Activated naive CD4-positive, alpha-beta T cell treated with anti-CD3 and anti-CD28 coated beads for 36 hours (primary cell): Measurements from ENCODE around the gene GPR149. TPM values are rescaled to one million over a fixed set of nuclear protein-coding genes. Genes with fewer than 3 reads are reported as not detected.

Experiments
- CTCF ChIA-PET: fragments of 350-600 bp; sonication (Branson Sonifier 250); formaldehyde crosslinking; loops from one replicate; lab custom pipeline; 2021; ENCODE audit warnings: antibody characterized with exemption; lab: Charles Lee
- DNase-seq: peaks from one replicate; pipeline ENCODE4 v3.0.0-alpha.2; 2020
- H3K27ac Mint-ChIP-seq: one replicate; pipeline ENCODE4 v1.8.0; 2021; ENCODE audit warnings: mild to moderate bottlenecking, mixed read lengths
- H3K27me3 Mint-ChIP-seq: one replicate; pipeline ENCODE4 v1.8.0; 2021; ENCODE audit warnings: low read depth, mixed read lengths
- H3K36me3 Mint-ChIP-seq: one replicate; pipeline ENCODE4 v1.8.0; 2021; ENCODE audit warnings: low read depth, mixed read lengths
- H3K4me1 Mint-ChIP-seq: one replicate; pipeline ENCODE4 v1.8.0; 2021; ENCODE audit warnings: low read depth, mixed read lengths
- H3K4me3 Mint-ChIP-seq: one replicate; pipeline ENCODE4 v1.8.0; 2021; ENCODE audit warnings: mild to moderate bottlenecking, moderate library complexity, mixed read lengths
- H3K9me3 Mint-ChIP-seq: one replicate; pipeline ENCODE4 v1.8.0; 2021; ENCODE audit warnings: mixed read lengths
- intact Hi-C: fragments of 100-400 bp; cut with micrococcal nuclease; formaldehyde crosslinking; loops from one replicate; pipeline ENCODE4 v1.15.1; 2023
- total RNA-seq, 2 experiments: library from RNA; stranded (reverse); gene quantifications; one replicate each; pipeline ENCODE4 v1.2.3, GENCODE V29; 2021

The GPR149 gene
- total RNA-seq, 2 experiments from 2014 or later = not detected

- intact Hi-C loops = no loop called here
- Mint-ChIP-seq H3K9me3 (no peaks in the 10 kb centered on the region), H3K27ac (no peak overlapping the region), H3K36me3 (no peaks in the 10 kb centered on the region), H3K4me3 (no peak overlapping the region), H3K4me1 (no peaks in the 10 kb centered on the region), H3K27me3 (peaks cover 6% of the 10 kb centered on the region)
- CTCF ChIA-PET = no interaction called here
- DNase-seq = no peak
Measured at GRCh38 chr3:154398084-154398967, 31.7 kb downstream of the GPR149 start.

- H3K36me3 Mint-ChIP-seq = no peaks in the 10 kb centered on the region
- no peak for DNase-seq
- peaks cover 25% of the 10 kb centered on the region for H3K27me3 Mint-ChIP-seq
- intact Hi-C loops = no loop called here
- CTCF ChIA-PET = no interaction called here
- peaks cover 4% of the 10 kb centered on the region for H3K9me3 Mint-ChIP-seq
- no peaks in the 10 kb centered on the region for H3K4me1 Mint-ChIP-seq
- H3K27ac Mint-ChIP-seq = no peak overlapping the region
- H3K4me3 Mint-ChIP-seq = no peak overlapping the region
Measured at GRCh38 chr3:154389861-154390260, 40.1 kb downstream of the GPR149 start.

GRCh38 chr3:154384479-154384878 lies 45.5 kb downstream of the GPR149 start:
- Mint-ChIP-seq H3K4me1 (no peaks in the 10 kb centered on the region), H3K36me3 (no peaks in the 10 kb centered on the region), H3K4me3 (no peak overlapping the region), H3K27ac (no peak overlapping the region), H3K27me3 (peaks cover 18% of the 10 kb centered on the region), H3K9me3 (no peaks in the 10 kb centered on the region)
- DNase-seq = no peak
- CTCF ChIA-PET = no interaction called here
- intact Hi-C loops = no loop called here

GRCh38 chr3:154378311-154378710 lies 51.7 kb downstream of the GPR149 start:
- no peak overlapping the region for H3K27ac Mint-ChIP-seq
- intact Hi-C loops = no loop called here
- H3K9me3 Mint-ChIP-seq = no peaks in the 10 kb centered on the region
- CTCF ChIA-PET = no interaction called here
- DNase-seq = no peak
- H3K27me3 Mint-ChIP-seq = peaks cover 7% of the 10 kb centered on the region
- H3K36me3 Mint-ChIP-seq = no peaks in the 10 kb centered on the region
- H3K4me3 Mint-ChIP-seq = no peak overlapping the region
- H3K4me1 Mint-ChIP-seq = no peaks in the 10 kb centered on the region

- Mint-ChIP-seq H3K36me3 (no peaks in the 10 kb centered on the region), H3K27ac (no peak overlapping the region), H3K27me3 (peaks cover 6% of the 10 kb centered on the region), H3K4me1 (no peaks in the 10 kb centered on the region), H3K4me3 (no peak overlapping the region), H3K9me3 (no peaks in the 10 kb centered on the region)
- no peak for DNase-seq
- CTCF ChIA-PET = no interaction called here
- intact Hi-C loops = no loop called here
Measured at GRCh38 chr3:154367221-154367620, 62.8 kb downstream of the GPR149 start.

- H3K27ac Mint-ChIP-seq = no peak overlapping the region
- no peaks in the 10 kb centered on the region for H3K4me1 Mint-ChIP-seq
- no peak overlapping the region for H3K4me3 Mint-ChIP-seq
- intact Hi-C loops = no loop called here
- H3K36me3 Mint-ChIP-seq = no peaks in the 10 kb centered on the region
- no peaks in the 10 kb centered on the region for H3K9me3 Mint-ChIP-seq
- no peak for DNase-seq
- peaks cover 6% of the 10 kb centered on the region for H3K27me3 Mint-ChIP-seq
- CTCF ChIA-PET = interaction anchor here (0.6 kb wide), 1 partner anchor 1523 kb away, joined by 4 read pairs; no protein-coding TSS in a partner anchor
Measured at GRCh38 chr3:154364849-154365248, 65.1 kb downstream of the GPR149 start.

GRCh38 chr3:154361099-154361498 lies 68.9 kb downstream of the GPR149 start:
- Mint-ChIP-seq H3K27ac (no peak overlapping the region), H3K36me3 (no peaks in the 10 kb centered on the region), H3K9me3 (no peaks in the 10 kb centered on the region), H3K4me1 (no peaks in the 10 kb centered on the region), H3K27me3 (peaks cover 13% of the 10 kb centered on the region), H3K4me3 (no peak overlapping the region)
- DNase-seq = no peak
- intact Hi-C loops = no loop called here
- CTCF ChIA-PET = no interaction called here

GRCh38 chr3:154356009-154356408 lies 74.0 kb downstream of the GPR149 start:
- CTCF ChIA-PET = no interaction called here
- no peak for DNase-seq
- Mint-ChIP-seq H3K36me3 (no peaks in the 10 kb centered on the region), H3K4me1 (no peaks in the 10 kb centered on the region), H3K27ac (no peak overlapping the region), H3K27me3 (peaks cover 16% of the 10 kb centered on the region), H3K9me3 (no peaks in the 10 kb centered on the region), H3K4me3 (no peak overlapping the region)
- intact Hi-C loops = no loop called here

GRCh38 chr3:154349223-154349622 lies 80.8 kb downstream of the GPR149 start:
- CTCF ChIA-PET = no interaction called here
- H3K27ac Mint-ChIP-seq = no peak overlapping the region
- no peaks in the 10 kb centered on the region for H3K36me3 Mint-ChIP-seq
- intact Hi-C loops = no loop called here
- H3K27me3 Mint-ChIP-seq = peaks cover 20% of the 10 kb centered on the region
- no peaks in the 10 kb centered on the region for H3K9me3 Mint-ChIP-seq
- no peak overlapping the region for H3K4me3 Mint-ChIP-seq
- DNase-seq = no peak
- no peaks in the 10 kb centered on the region for H3K4me1 Mint-ChIP-seq

- no peaks in the 10 kb centered on the region for H3K4me1 Mint-ChIP-seq
Measured at GRCh38 chr3:154345422-154346122, 84.4 kb downstream of the GPR149 start.

GRCh38 chr3:154338570-154338969 lies 91.4 kb downstream of the GPR149 start:
- H3K9me3 Mint-ChIP-seq = no peaks in the 10 kb centered on the region
- H3K36me3 Mint-ChIP-seq = no peaks in the 10 kb centered on the region
- peaks cover 3% of the 10 kb centered on the region for H3K27me3 Mint-ChIP-seq
- no peak overlapping the region for H3K27ac Mint-ChIP-seq
- no peak for DNase-seq
- CTCF ChIA-PET = no interaction called here
- H3K4me3 Mint-ChIP-seq = no peak overlapping the region
- intact Hi-C loops = no loop called here
- no peaks in the 10 kb centered on the region for H3K4me1 Mint-ChIP-seq

More at GRCh38 chr3:154345422-154346122, 84.4 kb downstream of the GPR149 start:
- CTCF ChIA-PET = interaction anchor here (0.6 kb wide), 1 partner anchor 355 kb away, joined by 3 read pairs; no protein-coding TSS in a partner anchor
- Mint-ChIP-seq H3K36me3 (no peaks in the 10 kb centered on the region), H3K27me3 (peaks cover 15% of the 10 kb centered on the region), H3K27ac (no peak overlapping the region), H3K4me3 (no peak overlapping the region), H3K9me3 (no peaks in the 10 kb centered on the region)
- DNase-seq = no peak
- intact Hi-C loops = no loop called here

- no peaks in the 10 kb centered on the region for H3K4me1 Mint-ChIP-seq
- no peak overlapping the region for H3K4me3 Mint-ChIP-seq
- intact Hi-C loops = no loop called here
- no peak for DNase-seq
- no peak overlapping the region for H3K27ac Mint-ChIP-seq
- peaks cover 3% of the 10 kb centered on the region for H3K27me3 Mint-ChIP-seq
- no peaks in the 10 kb centered on the region for H3K9me3 Mint-ChIP-seq
- H3K36me3 Mint-ChIP-seq = no peaks in the 10 kb centered on the region
- CTCF ChIA-PET = no interaction called here
Measured at GRCh38 chr3:154338008-154338407, 92.0 kb downstream of the GPR149 start.
